ENCODE data around the gene NNT.

NNT gene

DNA sequence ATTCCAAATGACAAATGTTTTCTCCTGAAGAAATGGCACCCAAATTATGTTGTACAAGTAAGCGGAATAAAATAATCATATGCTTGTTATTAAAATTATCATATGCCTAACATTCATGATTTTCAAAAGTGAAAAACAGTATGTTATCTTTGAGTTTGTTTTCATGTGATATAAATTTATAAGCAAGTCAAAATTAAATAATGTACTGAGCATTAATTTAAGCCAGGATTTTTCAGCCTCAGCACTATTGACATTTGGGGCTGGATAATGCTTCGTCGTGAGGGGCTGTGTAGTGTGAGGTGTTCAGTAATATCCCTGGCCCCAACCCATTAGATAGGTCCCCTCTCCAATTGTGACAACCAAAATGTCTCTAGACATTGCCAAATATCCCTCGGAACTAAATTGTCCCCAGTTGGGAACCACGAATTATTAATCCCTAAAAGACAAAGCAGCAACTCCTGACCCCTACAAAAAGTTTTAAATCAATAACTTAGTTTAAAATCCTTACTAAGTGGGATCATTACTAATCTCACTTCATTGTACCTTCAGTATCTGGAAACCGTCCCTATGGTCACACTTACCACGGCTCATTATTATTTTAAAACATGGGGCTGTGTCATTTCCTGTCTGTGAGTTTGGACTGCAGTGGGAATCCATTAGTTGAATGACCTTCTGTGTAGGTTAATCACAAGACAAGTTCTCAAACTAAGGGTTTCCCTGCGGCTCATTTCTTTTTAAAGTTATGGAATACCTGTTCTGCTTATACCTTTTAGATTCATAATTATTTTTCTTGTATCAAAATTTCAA lies 1.3 kb upstream of the NNT start:
- H3K4me3 ChIP-seq (IDR thresholded peaks at IDR 0.05; ENCODE audit: insufficient read depth, low read depth, low read length): no peak overlapping the region

DNA sequence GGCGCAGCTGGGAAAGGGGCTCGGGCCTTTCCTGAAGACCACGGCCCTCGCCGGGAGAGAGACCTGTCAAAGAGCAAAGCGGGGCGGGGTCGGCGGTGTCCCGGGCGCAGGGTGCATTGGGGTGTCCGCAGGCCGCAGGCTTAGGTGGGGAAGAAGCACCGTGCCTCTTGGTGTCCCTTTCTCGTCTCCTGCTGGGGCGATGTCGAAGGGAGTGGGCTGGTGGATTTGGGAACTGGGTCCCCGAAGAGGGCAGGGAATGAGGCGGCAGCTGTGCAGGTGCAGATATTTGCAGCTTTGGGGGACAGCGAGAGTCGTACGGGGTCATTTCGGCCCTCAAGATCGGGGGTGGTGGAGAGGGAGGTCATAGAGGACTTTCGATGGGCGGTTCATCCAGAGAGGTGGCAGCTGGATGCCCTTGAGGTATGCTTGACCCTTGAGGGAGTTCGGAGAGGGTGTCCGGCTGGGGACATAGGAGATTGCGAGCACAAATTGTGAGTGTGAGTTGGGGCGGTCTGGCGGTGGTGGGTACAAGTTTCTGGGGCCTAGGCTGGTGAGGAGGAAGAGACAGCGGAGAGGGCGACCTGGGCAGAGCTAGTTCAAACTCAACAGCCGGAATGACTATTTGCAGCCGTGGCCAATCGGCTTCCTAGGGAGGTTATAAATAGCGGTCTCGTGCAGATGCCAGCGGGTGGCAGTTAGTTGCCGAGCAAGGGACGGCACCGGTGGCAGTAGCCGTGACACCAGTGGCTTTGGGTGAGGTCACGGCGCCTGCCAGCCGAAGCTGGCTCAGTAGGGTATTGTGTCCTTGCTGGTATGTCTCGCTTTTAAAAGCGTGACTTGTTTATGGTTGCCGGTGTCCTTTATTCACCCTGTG lies 601 bp downstream of the NNT start:
- Histone ChIP-seq H3K27me3 (ENCODE audit: insufficient read depth, low read depth) (no peaks in the 10 kb centered on the region), H3K4me3 (IDR thresholded peaks at IDR 0.05; ENCODE audit: insufficient read depth, low read depth, low read length) (no peak overlapping the region), H3K27ac (peak overlapping the region; percentile 80), H3K9ac (peak overlapping the region; percentile 86), H3K36me3 (ENCODE audit: insufficient read depth) (no peaks in the 10 kb centered on the region), H2AFZ (ENCODE audit: low read depth) (peak overlapping the region; percentile 77), H3K79me2 (ENCODE audit: insufficient read depth, low read depth) (peaks cover 36% of the 10 kb centered on the region), H4K20me1 (ENCODE audit: insufficient read depth) (no peaks in the 10 kb centered on the region), H3K4me1 (ENCODE audit: low read depth, poor library complexity, severe bottlenecking) (peaks cover 42% of the 10 kb centered on the region), H3K4me2 (peak overlapping the region; percentile 92)
- TF ChIP-seq, protein P1, sequence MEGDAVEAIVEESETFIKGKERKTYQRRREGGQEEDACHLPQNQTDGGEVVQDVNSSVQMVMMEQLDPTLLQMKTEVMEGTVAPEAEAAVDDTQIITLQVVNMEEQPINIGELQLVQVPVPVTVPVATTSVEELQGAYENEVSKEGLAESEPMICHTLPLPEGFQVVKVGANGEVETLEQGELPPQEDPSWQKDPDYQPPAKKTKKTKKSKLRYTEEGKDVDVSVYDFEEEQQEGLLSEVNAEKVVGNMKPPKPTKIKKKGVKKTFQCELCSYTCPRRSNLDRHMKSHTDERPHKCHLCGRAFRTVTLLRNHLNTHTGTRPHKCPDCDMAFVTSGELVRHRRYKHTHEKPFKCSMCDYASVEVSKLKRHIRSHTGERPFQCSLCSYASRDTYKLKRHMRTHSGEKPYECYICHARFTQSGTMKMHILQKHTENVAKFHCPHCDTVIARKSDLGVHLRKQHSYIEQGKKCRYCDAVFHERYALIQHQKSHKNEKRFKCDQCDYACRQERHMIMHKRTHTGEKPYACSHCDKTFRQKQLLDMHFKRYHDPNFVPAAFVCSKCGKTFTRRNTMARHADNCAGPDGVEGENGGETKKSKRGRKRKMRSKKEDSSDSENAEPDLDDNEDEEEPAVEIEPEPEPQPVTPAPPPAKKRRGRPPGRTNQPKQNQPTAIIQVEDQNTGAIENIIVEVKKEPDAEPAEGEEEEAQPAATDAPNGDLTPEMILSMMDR (conservative IDR thresholded peaks at IDR 0.05; ENCODE audit: low read depth, low read length): no peak

More for the DNA sequence above, 1.3 kb upstream of the NNT start:
- peak overlapping the region; percentile 92 for H3K4me2 ChIP-seq
- peak overlapping the region; percentile 86 for H3K9ac ChIP-seq
- peaks cover 31% of the 10 kb centered on the region for H3K79me2 ChIP-seq (ENCODE audit: insufficient read depth, low read depth)
- no peaks in the 10 kb centered on the region for H3K27me3 ChIP-seq (ENCODE audit: insufficient read depth, low read depth)
- peak overlapping the region; percentile 80 for H3K27ac ChIP-seq
- TF ChIP-seq, protein P1 (conservative IDR thresholded peaks at IDR 0.05; ENCODE audit: low read depth, low read length): no peak
- peak overlapping the region; percentile 77 for H2AFZ ChIP-seq (ENCODE audit: low read depth)
- H4K20me1 ChIP-seq (ENCODE audit: insufficient read depth): no peaks in the 10 kb centered on the region
- H3K36me3 ChIP-seq (ENCODE audit: insufficient read depth): no peaks in the 10 kb centered on the region
- H3K4me1 ChIP-seq (ENCODE audit: low read depth, poor library complexity, severe bottlenecking): peaks cover 42% of the 10 kb centered on the region

DNA sequence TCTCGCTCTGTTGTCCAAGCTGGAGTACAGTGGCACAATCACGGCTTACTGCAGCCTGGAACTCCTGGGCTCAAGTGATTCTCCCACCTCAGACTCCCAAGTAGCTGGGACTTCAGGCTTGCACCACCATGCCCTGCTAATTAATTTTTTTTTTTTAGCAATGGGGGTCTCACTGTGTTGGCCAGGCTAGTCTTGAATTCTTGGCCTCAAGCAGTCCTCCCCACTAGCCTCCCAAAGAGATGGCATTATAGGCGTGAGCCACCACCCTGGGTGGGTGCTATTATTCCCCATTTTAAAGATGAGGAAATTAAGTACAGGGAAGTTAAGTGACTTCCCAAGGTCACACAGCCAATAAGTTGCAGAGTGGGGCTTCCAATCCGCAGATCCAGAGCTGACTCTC lies 1.7 kb downstream of the NNT start:
- Histone ChIP-seq H3K27me3 (ENCODE audit: insufficient read depth, low read depth) (no peaks in the 10 kb centered on the region), H2AFZ (ENCODE audit: low read depth) (no peak overlapping the region), H3K4me2 (no peak overlapping the region; the same call in 1 of the 2 replicates), H3K79me2 (ENCODE audit: insufficient read depth, low read depth) (peaks cover 28% of the 10 kb centered on the region), H3K9ac (no peak overlapping the region), H3K27ac (no peak overlapping the region), H3K4me3 (IDR thresholded peaks at IDR 0.05; ENCODE audit: insufficient read depth, low read depth, low read length) (no peak overlapping the region), H3K4me1 (ENCODE audit: low read depth, poor library complexity, severe bottlenecking) (peaks cover 31% of the 10 kb centered on the region), H4K20me1 (ENCODE audit: insufficient read depth) (no peaks in the 10 kb centered on the region), H3K36me3 (ENCODE audit: insufficient read depth) (no peaks in the 10 kb centered on the region; the same call in 1 of the 2 replicates)
- TF ChIP-seq, protein P1 (conservative IDR thresholded peaks at IDR 0.05; ENCODE audit: low read depth, low read length): no peak

GRCh38 chr5:43606351-43606750 lies 3.4 kb downstream of the NNT start:
- H3K27ac ChIP-seq: no peak overlapping the region
- TF ChIP-seq, protein P1 (conservative IDR thresholded peaks at IDR 0.05; ENCODE audit: low read depth, low read length): no peak
- peaks cover 14% of the 10 kb centered on the region for H3K4me1 ChIP-seq (ENCODE audit: low read depth, poor library complexity, severe bottlenecking)
- H3K27me3 ChIP-seq (ENCODE audit: insufficient read depth, low read depth): no peaks in the 10 kb centered on the region
- H4K20me1 ChIP-seq (ENCODE audit: insufficient read depth): no peaks in the 10 kb centered on the region
- peaks cover 28% of the 10 kb centered on the region for H3K79me2 ChIP-seq (ENCODE audit: insufficient read depth, low read depth)
- no peaks in the 10 kb centered on the region; the same call in 1 of the 2 replicates for H3K36me3 ChIP-seq (ENCODE audit: insufficient read depth)
- no peak overlapping the region for H3K4me2 ChIP-seq
- H2AFZ ChIP-seq (ENCODE audit: low read depth): no peak overlapping the region
- no peak overlapping the region for H3K9ac ChIP-seq
- H3K4me3 ChIP-seq (IDR thresholded peaks at IDR 0.05; ENCODE audit: insufficient read depth, low read depth, low read length): no peak overlapping the region
